ENCODE results near the gene LDLRAD2. TPM values are rescaled to one million over a fixed set of nuclear protein-coding genes. Genes with fewer than 3 reads are reported as not detected.

Gene LDLRAD2
- total RNA-seq, 4 donors from 2014 or later = 0.22 TPM; not detected in 3

DNA sequence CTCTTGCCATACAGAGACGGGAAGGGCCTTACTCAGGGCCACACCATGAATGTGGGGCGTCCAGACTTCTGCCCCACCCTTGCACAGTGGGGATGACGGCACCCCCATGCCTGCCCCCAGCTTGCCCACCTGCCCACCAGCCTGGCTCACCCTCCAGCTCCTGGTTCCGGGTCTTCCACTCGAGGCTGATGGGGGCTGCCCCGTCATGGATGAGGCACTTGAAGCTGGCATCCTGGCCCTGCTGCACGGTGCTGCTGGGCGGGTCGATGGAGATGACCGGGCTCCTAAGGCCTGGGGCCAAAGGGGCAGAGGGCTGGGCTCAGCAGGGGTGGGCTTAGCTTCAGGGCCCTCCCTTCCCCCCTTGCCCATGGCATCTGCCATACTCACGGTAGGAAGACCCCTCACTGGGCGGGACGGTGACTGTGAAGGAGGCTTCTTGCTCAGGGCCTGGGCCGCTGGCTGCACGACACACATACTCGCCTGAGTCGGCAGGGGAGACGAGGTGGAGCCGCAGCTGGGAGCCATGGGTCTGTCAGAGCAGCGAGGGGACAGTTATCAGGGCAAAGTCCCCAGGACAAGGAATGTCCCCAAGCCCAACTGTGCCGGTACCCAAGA, 29.9 kb downstream of the LDLRAD2 start:
- TF ChIP-seq, protein P1, sequence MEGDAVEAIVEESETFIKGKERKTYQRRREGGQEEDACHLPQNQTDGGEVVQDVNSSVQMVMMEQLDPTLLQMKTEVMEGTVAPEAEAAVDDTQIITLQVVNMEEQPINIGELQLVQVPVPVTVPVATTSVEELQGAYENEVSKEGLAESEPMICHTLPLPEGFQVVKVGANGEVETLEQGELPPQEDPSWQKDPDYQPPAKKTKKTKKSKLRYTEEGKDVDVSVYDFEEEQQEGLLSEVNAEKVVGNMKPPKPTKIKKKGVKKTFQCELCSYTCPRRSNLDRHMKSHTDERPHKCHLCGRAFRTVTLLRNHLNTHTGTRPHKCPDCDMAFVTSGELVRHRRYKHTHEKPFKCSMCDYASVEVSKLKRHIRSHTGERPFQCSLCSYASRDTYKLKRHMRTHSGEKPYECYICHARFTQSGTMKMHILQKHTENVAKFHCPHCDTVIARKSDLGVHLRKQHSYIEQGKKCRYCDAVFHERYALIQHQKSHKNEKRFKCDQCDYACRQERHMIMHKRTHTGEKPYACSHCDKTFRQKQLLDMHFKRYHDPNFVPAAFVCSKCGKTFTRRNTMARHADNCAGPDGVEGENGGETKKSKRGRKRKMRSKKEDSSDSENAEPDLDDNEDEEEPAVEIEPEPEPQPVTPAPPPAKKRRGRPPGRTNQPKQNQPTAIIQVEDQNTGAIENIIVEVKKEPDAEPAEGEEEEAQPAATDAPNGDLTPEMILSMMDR (IDR thresholded peaks at IDR 0.05) = no peak
- no peak for TF ChIP-seq POLR2A (IDR thresholded peaks at IDR 0.05)
- Histone ChIP-seq H3K27me3 (no peaks in the 10 kb centered on the region), H3K9me3 (no peaks in the 10 kb centered on the region), H3K27ac (no peak overlapping the region), H3K36me3 (peaks cover 77 to 79% of the 10 kb centered on the region in 2 donors), H3K4me3 (replicated peaks in 1 of 3) (no peak overlapping the region), H3K4me1 (no peaks in the 10 kb centered on the region)
- DNase-seq = no peak
- intact Hi-C loops (cut with DNase I) = no loop called here
- 89 to 93% methylated on average over 11 to 18 of the region's 21 CpGs for WGBS, 2 donors

DNA sequence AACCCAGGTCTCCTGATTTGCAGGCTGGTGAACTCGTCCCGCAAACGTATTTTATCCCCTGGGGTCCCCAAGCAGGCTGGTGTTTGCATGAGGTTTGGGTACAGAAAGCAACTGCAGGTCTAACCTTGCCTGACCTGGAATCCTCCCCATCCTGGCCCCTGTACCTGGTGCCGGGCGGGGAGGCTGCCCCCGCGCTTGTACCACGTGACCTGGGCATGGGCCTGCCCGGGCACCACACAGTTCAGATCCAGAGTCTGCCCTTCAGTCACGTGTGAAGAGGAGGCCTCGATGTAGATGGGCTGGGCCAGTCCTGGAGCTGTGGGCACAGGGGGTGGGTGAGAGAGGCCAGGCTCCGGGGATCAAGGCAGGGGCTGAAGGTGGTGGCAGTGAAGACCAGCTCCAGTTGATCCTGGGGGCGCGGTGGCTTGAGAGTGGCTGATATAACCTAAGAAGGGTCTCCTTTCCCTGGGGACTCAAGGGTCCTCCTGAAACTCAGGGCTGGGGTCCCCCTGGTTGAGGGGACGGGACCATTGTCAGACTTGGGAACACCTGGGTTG, 30.6 kb downstream of the LDLRAD2 start:
- intact Hi-C loops (cut with DNase I) = no loop called here
- TF ChIP-seq, protein P1 (IDR thresholded peaks at IDR 0.05) = no peak
- TF ChIP-seq POLR2A (IDR thresholded peaks at IDR 0.05) = no peak
- no peak overlapping the region for H3K27ac ChIP-seq
- H3K4me3 ChIP-seq (replicated peaks in 1 of 3) = no peak overlapping the region
- H3K27me3 ChIP-seq = no peaks in the 10 kb centered on the region
- no peak for DNase-seq
- H3K9me3 ChIP-seq = no peaks in the 10 kb centered on the region
- H3K4me1 ChIP-seq = no peaks in the 10 kb centered on the region
- WGBS, 2 donors = 87 to 92% methylated on average over 9 to 15 of the region's 15 CpGs
- H3K36me3 ChIP-seq = peaks cover 77 to 79% of the 10 kb centered on the region in 2 donors

DNA sequence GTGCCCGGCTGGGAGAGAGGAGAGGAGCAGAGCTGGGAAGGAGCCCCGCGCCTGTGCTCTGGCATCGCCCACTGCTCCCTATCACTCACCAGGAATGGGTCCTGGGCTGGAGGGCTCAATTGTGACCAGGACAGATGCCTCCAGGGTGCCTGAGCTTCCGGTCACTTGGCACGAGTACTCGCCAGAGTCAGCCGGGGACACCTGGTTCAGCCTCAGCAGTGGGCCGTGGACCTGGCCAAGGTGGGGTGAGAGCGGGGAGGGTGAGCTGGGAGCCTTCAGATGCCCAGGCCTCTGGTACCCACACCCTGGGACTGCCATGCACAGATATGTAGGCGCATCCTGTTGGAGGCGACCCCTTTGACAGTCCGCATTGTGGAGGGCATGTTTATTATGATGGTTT, 31.1 kb downstream of the LDLRAD2 start:
- H3K27me3 ChIP-seq = no peaks in the 10 kb centered on the region
- no peaks in the 10 kb centered on the region for H3K4me1 ChIP-seq
- no peaks in the 10 kb centered on the region for H3K9me3 ChIP-seq
- no peak overlapping the region for H3K4me3 ChIP-seq (replicated peaks in 1 of 3)
- H3K27ac ChIP-seq = no peak overlapping the region
- peaks cover 79 to 83% of the 10 kb centered on the region in 2 donors for H3K36me3 ChIP-seq
- no peak for DNase-seq
- WGBS, 2 donors = 94 to 97% methylated on average over 9 to 12 of the region's 13 CpGs
- intact Hi-C loops (cut with DNase I) = no loop called here
- TF ChIP-seq POLR2A (IDR thresholded peaks at IDR 0.05) = no peak
- TF ChIP-seq, protein P1 (IDR thresholded peaks at IDR 0.05) = no peak

DNA sequence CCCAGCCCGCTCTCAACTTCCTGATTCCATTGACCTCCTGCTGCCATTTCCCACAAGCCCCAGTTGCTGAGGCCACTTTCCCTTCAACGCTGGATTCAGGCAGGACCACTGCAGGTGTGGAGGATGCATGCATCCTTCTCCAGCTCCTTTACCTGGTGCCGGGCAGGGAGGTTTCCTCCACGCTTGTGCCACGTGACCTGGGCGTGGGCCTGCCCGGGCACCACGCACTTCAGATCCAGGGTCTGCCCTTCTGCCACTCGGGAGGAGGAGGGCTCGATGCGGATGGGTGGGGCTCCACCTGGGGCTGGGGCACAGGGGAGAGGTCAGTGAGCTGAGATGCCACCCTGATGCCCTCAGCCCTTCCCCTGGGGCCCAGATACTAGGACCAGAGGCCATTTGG, 31.9 kb downstream of the LDLRAD2 start:
- no peak overlapping the region for H3K27ac ChIP-seq
- H3K9me3 ChIP-seq = no peaks in the 10 kb centered on the region
- no peaks in the 10 kb centered on the region for H3K4me1 ChIP-seq
- intact Hi-C loops (cut with DNase I) = no loop called here
- 91 to 94% methylated on average over 5 to 8 of the region's 11 CpGs for WGBS, 2 donors
- no peak for TF ChIP-seq POLR2A (IDR thresholded peaks at IDR 0.05)
- TF ChIP-seq, protein P1 (IDR thresholded peaks at IDR 0.05) = no peak
- H3K27me3 ChIP-seq = no peaks in the 10 kb centered on the region
- peaks cover 80 to 83% of the 10 kb centered on the region in 2 donors for H3K36me3 ChIP-seq
- DNase-seq = no peak
- no peak overlapping the region for H3K4me3 ChIP-seq (replicated peaks in 1 of 3)

Data from thyroid gland (tissue), 4 donors.